DOHH2 (cell line): ENCODE data around the gene TARM1.
"Not testable (repeated sequence)": the region's sequence is repeated elsewhere in the genome, so short reads cannot be mapped to it uniquely, and the experiment has no call there.

ENCODE experiments used
- CTCF ChIP-seq: fragments of 200-600 bp; sonication (generic); IDR thresholded peaks from one replicate; pipeline ENCODE4 v1.5.1; 2014; ENCODE audit warnings: antibody characterized with exemption, mild to moderate bottlenecking, low read depth, low read length; ENCODE audit not compliant: poor library complexity, severe bottlenecking
- EZH2phosphoT487 ChIP-seq: fragments of 200-600 bp; sonication (generic); IDR thresholded peaks from 2 replicates; pipeline ENCODE4 v1.6.1; 2017; ENCODE audit warnings: borderline replicate concordance, mild to moderate bottlenecking, antibody characterized with exemption, low read length, moderate library complexity, mixed read lengths

- TF ChIP-seq CTCF, EZH2phosphoT487: not testable (repeated sequence)
Measured at GRCh38 chr19:54036542-54036941, 44.6 kb downstream of the TARM1 start.
